GM12878 (cell line): ENCODE data around the gene DAB2IP.

Experiments used
- ASH2L ChIP-seq: fragments of 300-600, 200-600 bp; sonication (generic); IDR thresholded peaks from 2 replicates; pipeline ENCODE4 v1.6.1; 2017; ENCODE audit warnings: low read depth, mild to moderate bottlenecking, borderline replicate concordance
- ATF2 ChIP-seq: IDR thresholded peaks from 2 replicates; pipeline ENCODE4 v1.6.1; 2012; ENCODE audit warnings: low read length, inconsistent platforms
- CREM ChIP-seq: IDR thresholded peaks from 2 replicates; pipeline ENCODE4 v1.6.1; 2014; ENCODE audit warnings: antibody characterized with exemption, low read depth
- CTCF ChIP-seq, 3 experiments: IDR thresholded peaks in 2 of 3; conservative IDR thresholded peaks in 1 of 3; 2 replicates each; pipeline ENCODE4 v1.5.1; 2011; ENCODE audit warnings: low read depth in 3 of 3, low read length in 3 of 3, mild to moderate bottlenecking in 3 of 3, control low read depth in 2 of 3, moderate library complexity in 2 of 3, inconsistent platforms in 1 of 3, mixed read lengths in 1 of 3; ENCODE audit not compliant: control insufficient read depth in 2 of 3, insufficient read depth in 1 of 3; ENCODE audit errors: extremely low read depth in 1 of 3
- E2F4 ChIP-seq: IDR thresholded peaks from 2 replicates; pipeline ENCODE4 v1.6.1; 2012; ENCODE audit warnings: low read depth, low read length, improper control_type of control experiment
- EGR1 ChIP-seq, 2 experiments: IDR thresholded peaks; 1 replicate in 1 of 2; 2 replicates in 1 of 2; pipeline ENCODE4 v1.6.1; 2011 to 2012; ENCODE audit warnings: low read depth in 2 of 2, low read length in 2 of 2, borderline replicate concordance in 1 of 2, mild to moderate bottlenecking in 1 of 2, moderate library complexity in 1 of 2
- EZH2 ChIP-seq: IDR thresholded peaks from 2 replicates; pipeline ENCODE4 v1.6.1; 2012; ENCODE audit warnings: low read depth, mild to moderate bottlenecking, control low read depth, inconsistent platforms, low read length, borderline replicate concordance; ENCODE audit not compliant: control insufficient read depth
- POLR2A ChIP-seq: IDR thresholded peaks from 2 replicates; pipeline ENCODE4 v1.6.1; 2011; ENCODE audit warnings: low read depth, mild to moderate bottlenecking, low read length
- POLR2AphosphoS5 ChIP-seq: IDR thresholded peaks from 2 replicates; pipeline ENCODE4 v1.6.1; 2011; ENCODE audit warnings: mild to moderate bottlenecking, low read length, inconsistent platforms
- RAD21 ChIP-seq: IDR thresholded peaks from 2 replicates; pipeline ENCODE4 v1.6.1; 2011; ENCODE audit warnings: mild to moderate bottlenecking, low read depth, low read length, moderate library complexity; ENCODE audit not compliant: insufficient read depth
- TAF1 ChIP-seq: IDR thresholded peaks from 2 replicates; pipeline ENCODE4 v1.6.1; 2011; ENCODE audit warnings: mild to moderate bottlenecking, low read depth, low read length, borderline replicate concordance
- USF1 ChIP-seq: IDR thresholded peaks from 2 replicates; pipeline ENCODE4 v1.6.1; 2011; ENCODE audit warnings: borderline replicate concordance, low read depth, mild to moderate bottlenecking, moderate library complexity, mixed read lengths, low read length; ENCODE audit not compliant: insufficient read depth; ENCODE audit errors: extremely low read length
- YY1 ChIP-seq: IDR thresholded peaks from 2 replicates; pipeline ENCODE4 v1.6.1; 2011; ENCODE audit warnings: low read depth, mild to moderate bottlenecking, low read length
- ZNF217 ChIP-seq: fragments of 450-650 bp; IDR thresholded peaks from 2 replicates; pipeline ENCODE4 v1.6.1; 2017; ENCODE audit warnings: antibody characterized with exemption, mild to moderate bottlenecking

- TF ChIP-seq RAD21 (peak; percentile 87), CTCF (IDR thresholded peaks at IDR 0.05 in 2 of 3, conservative IDR thresholded peaks at IDR 0.05 in 1 of 3; ENCODE audit: control insufficient read depth in 2 of 3, extremely low read depth in 1 of 3, insufficient read depth in 1 of 3, low read depth in 3 of 3, low read length in 3 of 3) (peak; percentile 87 to 89 (median 87)), POLR2A (no peak), YY1 (peak; percentile 69), USF1 (no peak), ASH2L (no peak), EZH2 (no peak), TAF1 (no peak), POLR2AphosphoS5 (no peak), E2F4 (no peak), ZNF217 (no peak), ATF2 (no peak), EGR1 (IDR thresholded peaks at IDR 0.05; ENCODE audit: borderline replicate concordance in 1 of 2, low read depth in 2 of 2, low read length in 2 of 2) (no peak), CREM (no peak)
Measured at GRCh38 chr9:121686930-121687541, 35.6 kb downstream of the DAB2IP start.
